Panc1 (cell line): ENCODE measurements around the gene THBS2. TPM values are rescaled to one million over a fixed set of nuclear protein-coding genes. Genes with fewer than 3 reads are reported as not detected.
A peak's percentile ranks its signal among the peaks of the same experiment; 100 is the strongest.

Experiments used
- ATAC-seq: fragments of 200-7000 bp; cut with Tn5 transposase; 2 replicates; pipeline ENCODE4 v1.9.1; 2020; ENCODE audit warnings: mild to moderate bottlenecking, moderate library complexity
- BruUV-seq: library from RNA; stranded (reverse); fragments of 400-500 nt; replicated peaks from 2 replicates; lab custom pipeline; 2021; lab: Mats Ljungman, UMichigan
- CTCF ChIA-PET: fragments of 300-600 bp; sonication (Branson Sonifier 250); formaldehyde crosslinking; loops from one replicate; lab custom pipeline; 2022; ENCODE audit warnings: antibody characterized with exemption; lab: Charles Lee
- POLR2A ChIA-PET: fragments of 300-600 bp; sonication (Branson Sonifier 250); formaldehyde crosslinking; loops from one replicate; lab custom pipeline; 2022; ENCODE audit warnings: antibody characterized with exemption; lab: Charles Lee
- DNase-seq: peaks from one replicate; pipeline ENCODE4 v3.0.0-alpha.2; 2010; ENCODE audit warnings: low read depth, low spot score
- H3K27ac ChIP-seq: 2 replicates; pipeline ENCODE4 v1.5.1; 2011; ENCODE audit warnings: mild to moderate bottlenecking, low read length, inconsistent platforms
- H3K27me3 ChIP-seq: fragments of 200-500 bp; sonication (Bioruptor generic); 2 replicates; pipeline ENCODE4 v1.6.0; 2014; ENCODE audit warnings: low read length, inconsistent platforms; ENCODE audit not compliant: control insufficient read depth, insufficient read depth
- H3K36me3 ChIP-seq: fragments of 200-500 bp; sonication (Bioruptor generic); 2 replicates; pipeline ENCODE4 v1.5.1; 2014; ENCODE audit warnings: inconsistent platforms, mild to moderate bottlenecking, low read length, moderate library complexity; ENCODE audit not compliant: control insufficient read depth, insufficient read depth
- H3K4me1 ChIP-seq: 2 replicates; pipeline ENCODE4 v1.5.1; 2011; ENCODE audit warnings: inconsistent platforms, mild to moderate bottlenecking, low read length, moderate library complexity; ENCODE audit not compliant: control insufficient read depth, insufficient read depth
- H3K4me3 ChIP-seq, 2 experiments: 2 replicates each; pipeline ENCODE4 v1.5.1; 2011 to 2012; ENCODE audit warnings: low read depth in 2 of 2, low read length in 2 of 2, mild to moderate bottlenecking in 2 of 2, inconsistent platforms in 1 of 2, moderate library complexity in 1 of 2
- H3K9me3 ChIP-seq: fragments of 200-500 bp; sonication (Bioruptor generic); 2 replicates; pipeline ENCODE4 v1.5.1; 2014; ENCODE audit warnings: low read depth, mild to moderate bottlenecking, inconsistent platforms, low read length, moderate library complexity; ENCODE audit not compliant: control insufficient read depth, insufficient read depth
- CTCF ChIP-seq: fragments of 450-650 bp; IDR thresholded peaks from 2 replicates; pipeline ENCODE4 v1.5.1; 2017; ENCODE audit warnings: mild to moderate bottlenecking
- POLR2AphosphoS5 ChIP-seq: IDR thresholded peaks from 2 replicates; pipeline ENCODE4 v1.6.1; 2012; ENCODE audit warnings: mild to moderate bottlenecking, low read depth, low read length, moderate library complexity
- REST ChIP-seq, 2 experiments: IDR thresholded peaks; 2 replicates each; pipeline ENCODE4 v1.6.1; 2011 to 2012; ENCODE audit warnings: low read depth in 2 of 2, control low read depth in 1 of 2, low read length in 1 of 2, mild to moderate bottlenecking in 1 of 2, moderate library complexity in 1 of 2; ENCODE audit not compliant: insufficient read depth in 1 of 2
- SIN3A ChIP-seq: IDR thresholded peaks from 2 replicates; pipeline ENCODE4 v1.6.1; 2012; ENCODE audit warnings: low read depth, mild to moderate bottlenecking, low read length, moderate library complexity, borderline replicate concordance; ENCODE audit not compliant: insufficient read depth
- TCF7L2 ChIP-seq: IDR thresholded peaks from 2 replicates; pipeline ENCODE4 v1.6.1; 2011; ENCODE audit warnings: mild to moderate bottlenecking, low read depth, low read length, inconsistent platforms
- in situ Hi-C: cut with HindIII; loops from 2 replicates; pipeline ENCODE4 v1.10.0; 2016; ENCODE audit warnings: low sequenced_read_pairs, low pct_unique_long_range_greater_than_20kb
- intact Hi-C: fragments of 100-400 bp; cut with micrococcal nuclease; formaldehyde crosslinking; loops from one replicate; pipeline ENCODE4 v1.10.0; 2022; ENCODE audit not compliant: unreplicated experiment
- total RNA-seq: library from RNA; stranded (reverse); gene quantifications from one replicate; pipeline ENCODE4 v1.2.1, GENCODE V29; 2021; ENCODE audit not compliant: unreplicated experiment

The THBS2 gene
- total RNA-seq, 1 experiment from 2014 or later, result 0.05 TPM

DNA sequence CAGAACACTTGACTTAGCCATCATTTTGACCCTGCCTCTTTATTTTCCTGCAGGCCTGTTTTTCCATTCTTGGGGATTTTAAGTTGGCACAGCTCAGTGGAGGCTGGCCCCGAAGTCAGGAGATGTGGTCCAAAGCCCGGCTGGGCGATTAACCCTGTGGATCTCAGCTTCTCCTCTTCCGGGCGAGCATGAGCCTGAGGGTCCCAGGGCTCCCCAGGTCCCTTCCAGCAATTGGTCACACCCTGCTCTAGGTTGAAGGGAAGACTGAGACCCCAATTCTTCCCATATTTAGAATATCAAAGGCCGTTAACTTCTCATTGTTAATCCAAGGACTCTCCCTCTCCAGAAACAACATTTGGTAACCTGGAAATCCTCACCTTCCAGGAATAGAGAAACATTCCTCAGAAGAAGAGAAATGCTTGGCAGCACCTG is 2.3 kb downstream of the THBS2 start:
- H3K27ac ChIP-seq, result no peak overlapping the region
- no peak for DNase-seq
- no peak overlapping the region for H3K4me3 ChIP-seq
- in situ Hi-C loops, result no loop called here
- ChIA-PET POLR2A (no interaction called here), CTCF (no interaction called here)
- intact Hi-C loops, result no loop called here
- peaks cover 10% of the 10 kb centered on the region; the same call in 1 of the 2 replicates for H3K27me3 ChIP-seq
- H3K9me3 ChIP-seq, result no peaks in the 10 kb centered on the region
- no peak for ATAC-seq
- TF ChIP-seq SIN3A (no peak), REST (IDR thresholded peaks at IDR 0.05; ENCODE audit: insufficient read depth in 1 of 2, low read depth in 2 of 2, low read length in 1 of 2) (no peak), POLR2AphosphoS5 (no peak), TCF7L2 (no peak), CTCF (no peak)
- H3K36me3 ChIP-seq, result no peaks in the 10 kb centered on the region
- no TSS peak for BruUV-seq
- peaks cover 3% of the 10 kb centered on the region; the same call in 1 of the 2 replicates for H3K4me1 ChIP-seq

GRCh38 chr6:169250660-169251059 is 3.0 kb downstream of the THBS2 start:
- intact Hi-C loops, result no loop called here
- Histone ChIP-seq H3K27ac (no peak overlapping the region), H3K9me3 (no peaks in the 10 kb centered on the region)

More at GRCh38 chr6:169250660-169251059, 3.0 kb downstream of the THBS2 start:
- H3K4me3 ChIP-seq, result no peak overlapping the region
- no peaks in the 10 kb centered on the region for H3K36me3 ChIP-seq
- peaks cover 10% of the 10 kb centered on the region; the same call in 1 of the 2 replicates for H3K27me3 ChIP-seq
- H3K4me1 ChIP-seq, result peaks cover 3% of the 10 kb centered on the region; the same call in 1 of the 2 replicates
- no TSS peak for BruUV-seq
- ChIA-PET POLR2A (no interaction called here), CTCF (no interaction called here)
- in situ Hi-C loops, result no loop called here
- DNase-seq (no peak), ATAC-seq (peak; percentile 52)
- no peak for TF ChIP-seq TCF7L2
- no peak for TF ChIP-seq REST (IDR thresholded peaks at IDR 0.05; ENCODE audit: insufficient read depth in 1 of 2, low read depth in 2 of 2, low read length in 1 of 2)
- TF ChIP-seq POLR2AphosphoS5, result no peak
- no peak for TF ChIP-seq CTCF
- TF ChIP-seq SIN3A, result no peak
